Activated T-cell treated with anti-CD3 and anti-CD28 coated beads, Interleukin-2, amount 50 U/mL, for 1 hour (primary cell): ENCODE results near the gene DNAJC5.
A peak's percentile ranks its signal among the peaks of the same experiment; 100 is the strongest.

Experiments used
- DNase-seq: peaks from one replicate; pipeline ENCODE4 v3.0.0-alpha.2; 2020

DNAJC5 gene

DNA sequence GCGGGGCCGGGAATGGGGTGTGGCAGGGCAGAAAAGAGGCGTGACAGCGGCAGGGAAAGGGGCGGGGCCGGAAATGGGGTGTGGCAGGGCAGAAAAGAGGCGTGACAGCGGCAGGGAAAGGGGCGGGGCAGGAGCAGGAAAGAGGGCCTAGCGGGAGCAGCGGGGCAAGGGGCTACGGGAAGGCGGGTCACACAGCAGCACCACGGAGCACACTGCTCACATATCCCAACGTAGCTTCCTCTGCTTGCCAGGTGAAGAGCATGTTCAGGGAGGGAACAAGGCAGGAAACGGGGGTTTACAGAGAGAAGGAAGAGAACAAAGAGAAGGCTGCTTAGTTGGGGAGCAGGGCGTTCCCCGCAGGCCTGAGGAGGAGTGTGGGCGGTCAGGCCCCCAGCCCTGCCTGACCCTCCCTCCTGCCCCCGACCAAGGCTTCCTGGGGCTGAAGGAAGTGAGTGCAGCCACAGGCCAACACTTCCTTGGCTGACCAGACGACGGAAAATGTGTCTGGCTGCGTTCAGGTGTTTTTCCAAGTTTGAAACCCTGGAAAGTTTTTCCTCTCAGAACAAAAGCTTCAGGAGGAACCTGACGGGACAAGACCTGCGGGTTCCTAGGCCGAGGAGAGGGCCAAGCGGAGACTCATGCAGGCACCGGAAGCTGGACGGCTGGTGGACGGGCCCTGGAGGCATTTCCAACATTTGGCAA lies 47.5 kb downstream of the DNAJC5 start:
- no peak for DNase-seq

DNA sequence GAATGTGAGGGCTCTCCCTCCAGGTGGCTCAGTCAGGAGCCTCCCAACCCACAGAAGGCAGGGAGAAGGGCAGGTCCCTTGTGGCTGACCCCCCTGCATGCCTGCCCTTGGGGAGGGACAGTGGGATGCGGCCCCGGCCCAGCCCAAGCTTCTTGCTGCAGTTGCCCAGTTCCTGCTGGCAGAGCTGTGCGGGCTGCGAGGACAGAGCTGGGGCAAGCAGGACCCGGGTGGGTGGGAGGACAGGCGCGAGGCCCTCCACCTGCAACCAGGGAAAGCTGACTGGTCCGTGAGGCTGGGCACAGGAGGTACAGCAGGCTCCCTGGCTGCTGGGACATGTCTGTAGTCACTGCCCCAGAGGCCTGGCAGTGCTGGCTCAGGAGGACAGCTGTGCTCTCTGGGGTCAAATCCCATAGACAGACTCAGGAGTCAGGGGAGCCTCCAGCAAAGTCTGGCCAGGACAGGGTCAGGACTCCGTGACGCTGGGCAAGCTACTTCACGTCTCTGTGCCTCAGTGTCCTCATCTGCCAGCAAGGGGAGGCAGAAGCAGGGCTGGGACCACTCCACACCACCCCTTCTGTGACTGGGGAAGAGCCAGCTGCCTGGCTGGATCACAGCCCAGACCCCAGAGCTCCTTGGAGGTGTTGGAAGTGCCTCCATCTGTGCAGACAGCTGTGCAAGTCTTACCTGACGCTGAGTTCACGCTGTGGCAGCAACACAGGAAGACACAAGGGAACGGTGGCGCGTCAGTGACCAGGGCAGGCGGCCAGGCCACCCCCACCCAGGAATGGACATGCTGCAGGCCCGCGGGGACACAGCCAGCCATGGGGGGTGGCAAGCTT lies 48.3 kb downstream of the DNAJC5 start:
- DNase-seq, result no peak

DNA sequence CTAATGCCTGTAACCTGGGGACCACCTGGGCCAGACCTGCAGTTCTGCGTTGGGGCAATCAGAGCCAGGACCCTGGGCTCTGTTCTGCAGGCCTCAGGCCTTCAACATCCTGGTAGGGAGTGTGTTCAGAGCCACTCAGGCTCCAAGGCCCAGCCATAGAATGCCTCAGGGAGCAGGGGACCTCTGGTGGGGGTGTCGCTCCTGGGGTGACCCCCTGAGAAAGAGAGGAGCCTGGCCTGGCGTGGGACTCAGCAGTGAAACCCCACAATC lies 48.8 kb downstream of the DNAJC5 start:
- DNase-seq, result no peak

DNA sequence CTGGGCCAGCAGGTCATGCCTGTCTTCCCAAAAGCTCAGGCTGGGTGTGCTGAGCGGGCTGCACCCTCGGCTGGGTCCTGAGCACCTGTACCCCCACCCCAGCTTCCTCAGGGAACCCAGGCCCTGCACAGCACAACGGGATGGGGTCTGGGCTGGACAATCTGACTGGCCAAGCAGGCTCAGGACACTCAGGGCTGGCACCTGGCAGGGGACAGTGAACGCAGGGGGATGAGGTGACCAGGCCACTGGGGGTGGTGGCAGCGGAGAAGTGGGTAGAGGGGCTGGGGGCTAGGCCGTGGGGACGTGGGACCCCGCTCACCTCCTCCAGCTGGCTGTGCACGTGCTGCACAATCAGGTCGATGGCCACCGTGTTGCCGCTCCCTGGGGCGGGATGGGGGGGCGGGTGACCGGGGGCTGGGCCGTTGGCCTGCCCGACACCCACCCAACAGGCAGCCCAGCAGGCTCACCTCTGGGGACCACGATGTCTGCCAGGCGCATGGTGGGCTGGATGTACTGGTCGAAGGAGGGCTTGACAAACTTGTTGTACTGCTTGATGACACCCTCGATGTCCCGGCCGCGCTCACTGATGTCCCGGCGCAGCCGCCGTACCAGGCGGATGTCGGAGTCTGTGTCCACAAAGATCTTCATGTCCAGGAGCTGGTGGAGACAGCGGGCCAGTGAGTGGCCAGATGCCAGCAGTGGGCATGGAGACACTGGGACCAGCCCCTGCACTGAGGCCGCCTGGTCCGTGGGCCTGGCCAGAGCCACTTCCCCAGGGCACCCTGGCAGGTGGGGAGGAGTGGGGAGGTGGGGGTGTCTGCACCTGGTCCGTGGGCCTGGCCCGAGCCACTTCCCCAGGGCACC lies 49.4 kb downstream of the DNAJC5 start:
- DNase-seq, result no peak

DNA sequence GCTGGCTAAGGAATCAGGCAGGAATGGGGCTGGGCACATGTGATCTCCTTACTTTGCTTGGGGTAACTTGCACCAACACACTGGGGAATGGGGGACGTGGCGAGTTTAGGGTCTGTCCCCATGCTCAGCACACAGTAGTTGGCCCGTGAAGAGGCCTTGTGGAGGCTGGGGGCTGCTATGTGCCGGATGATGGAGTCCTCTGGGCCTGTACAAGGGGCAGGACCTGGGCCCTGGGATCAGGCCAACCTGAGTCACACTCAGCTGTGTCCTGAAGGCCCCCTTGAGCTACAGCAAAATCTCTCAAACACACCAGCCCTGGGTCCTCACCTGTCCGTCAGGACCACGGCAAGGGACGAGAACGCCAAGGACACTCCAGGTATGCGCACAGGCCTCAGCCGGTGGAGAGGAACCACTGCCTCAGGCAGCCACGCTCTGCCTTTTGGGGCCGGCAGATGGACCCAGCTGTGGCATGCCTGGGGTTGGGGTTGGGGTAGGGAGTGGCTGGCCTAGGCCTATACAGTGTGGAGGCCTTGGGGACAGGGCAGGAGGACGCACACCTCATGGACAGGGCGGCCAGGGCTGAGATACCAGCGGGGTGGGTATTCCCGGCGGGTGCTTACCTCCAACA lies 50.2 kb downstream of the DNAJC5 start:
- no peak for DNase-seq

DNA sequence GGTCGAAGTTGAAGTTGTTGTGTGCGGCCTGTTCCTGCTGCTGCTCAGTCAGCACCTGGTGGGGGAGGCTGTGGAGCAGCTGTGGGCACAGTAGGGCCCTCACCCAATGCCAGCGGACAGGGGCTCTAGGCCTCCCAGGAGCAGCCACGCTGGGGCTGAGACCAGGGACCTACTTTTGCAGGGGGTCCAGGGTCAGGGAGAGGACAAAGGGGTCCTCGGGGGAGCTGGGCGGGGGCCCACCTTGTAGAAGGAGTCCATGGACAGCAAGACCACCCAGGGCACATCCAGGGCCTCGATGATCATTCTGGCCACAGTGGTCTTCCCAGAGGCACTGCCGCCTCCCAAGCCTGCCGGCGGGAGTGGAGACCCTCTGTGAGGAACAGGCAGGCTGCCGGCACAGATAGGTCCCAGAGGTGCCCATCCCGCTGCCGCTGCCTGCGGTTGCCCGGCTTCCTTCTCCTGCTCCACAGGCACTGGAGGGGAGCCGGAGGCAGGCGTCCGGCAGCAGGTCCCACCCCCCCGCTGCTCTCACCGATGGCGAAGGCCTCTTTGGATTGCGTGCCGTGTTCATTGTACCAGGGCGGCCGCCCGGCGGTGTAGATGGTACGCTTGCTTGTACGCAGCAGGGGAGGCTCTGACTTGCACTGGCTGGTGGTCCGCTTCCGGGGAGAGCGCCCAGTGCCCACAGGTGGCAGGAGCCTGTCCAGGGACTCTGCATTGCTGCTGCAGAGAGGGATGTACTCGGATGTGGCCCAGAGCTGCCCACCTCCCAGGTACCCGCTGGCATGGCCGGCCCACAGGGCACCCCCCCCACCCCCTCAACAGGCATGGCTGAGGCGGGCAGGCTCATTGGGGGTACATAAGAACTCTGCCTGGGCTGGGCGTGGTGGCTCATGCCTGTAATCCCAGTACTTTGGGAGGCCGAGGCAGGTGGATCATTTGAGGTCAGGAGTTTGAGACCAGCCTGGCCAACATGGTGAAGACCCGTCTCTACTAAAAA lies 51.3 kb downstream of the DNAJC5 start:
- DNase-seq, result no peak

DNA sequence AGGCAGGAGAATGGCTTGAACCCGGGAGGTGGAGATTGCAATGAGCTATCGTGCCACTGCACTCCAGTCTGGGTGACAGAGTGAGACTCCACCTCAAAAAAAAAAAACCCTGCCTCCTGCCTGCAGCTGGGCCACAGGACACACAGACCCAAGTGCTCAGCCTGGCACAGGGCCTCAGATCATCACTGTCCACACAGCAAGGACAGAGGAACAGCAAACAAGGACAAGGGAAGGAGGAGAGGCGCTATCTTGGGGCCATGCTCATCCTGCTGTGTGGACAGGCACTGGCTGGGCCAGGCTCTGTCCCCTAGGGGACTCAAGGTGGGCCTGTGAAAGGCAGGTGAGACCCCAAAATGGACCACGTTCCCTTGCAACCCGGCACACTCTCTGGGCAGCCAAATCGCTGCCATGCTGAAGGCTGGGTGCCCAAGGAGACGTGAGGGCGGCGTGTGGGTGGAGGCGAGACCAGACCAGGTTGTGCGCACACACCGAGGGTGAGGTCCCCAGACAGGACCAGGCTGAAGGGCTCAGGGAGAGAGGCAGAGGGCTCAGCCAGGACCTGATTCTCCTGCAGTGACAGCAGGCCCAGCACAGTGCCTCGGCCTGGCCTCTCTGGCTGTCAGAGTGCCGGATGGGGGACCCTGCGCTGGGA lies 52.2 kb downstream of the DNAJC5 start:
- no peak for DNase-seq

DNA sequence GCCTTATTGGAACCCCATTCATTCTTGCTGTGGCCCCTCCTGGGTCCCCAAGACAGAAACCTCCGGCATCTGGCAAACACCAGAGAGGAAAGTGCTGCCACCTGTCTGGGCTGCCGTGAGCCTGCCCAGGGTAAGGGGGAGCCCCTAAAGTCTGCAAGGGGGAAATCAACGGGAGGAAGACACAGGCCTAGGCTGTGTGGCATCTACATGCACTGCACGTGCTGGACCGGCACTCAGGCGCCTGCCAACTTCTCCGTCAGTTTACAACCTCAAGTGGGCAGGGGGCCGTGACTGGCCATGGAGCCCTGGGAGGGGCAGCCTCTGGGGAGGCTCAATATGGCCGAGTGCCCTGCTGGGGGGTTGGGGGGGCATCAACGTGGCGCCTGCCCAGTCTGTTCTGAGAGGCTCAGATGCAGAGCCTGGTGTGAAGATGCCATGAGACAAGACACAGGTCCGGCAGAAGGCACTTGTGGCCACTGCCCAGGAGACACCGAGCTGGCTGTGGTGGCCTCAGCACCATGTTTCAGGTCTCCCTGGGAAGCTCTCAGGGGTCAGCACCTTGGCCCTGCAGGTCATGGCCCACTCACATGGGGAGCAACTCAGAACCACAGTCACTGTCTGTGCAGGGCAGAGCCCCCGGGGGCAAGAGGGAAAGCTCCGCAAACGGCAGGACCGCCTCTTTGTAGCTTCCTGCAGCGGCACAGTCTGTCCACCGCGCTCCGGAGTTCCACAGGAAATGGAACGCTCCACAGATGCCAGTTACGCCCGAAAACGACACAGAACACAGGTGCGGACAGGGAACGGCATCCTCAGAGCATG lies 52.9 kb downstream of the DNAJC5 start:
- peak; percentile 46 for DNase-seq

DNA sequence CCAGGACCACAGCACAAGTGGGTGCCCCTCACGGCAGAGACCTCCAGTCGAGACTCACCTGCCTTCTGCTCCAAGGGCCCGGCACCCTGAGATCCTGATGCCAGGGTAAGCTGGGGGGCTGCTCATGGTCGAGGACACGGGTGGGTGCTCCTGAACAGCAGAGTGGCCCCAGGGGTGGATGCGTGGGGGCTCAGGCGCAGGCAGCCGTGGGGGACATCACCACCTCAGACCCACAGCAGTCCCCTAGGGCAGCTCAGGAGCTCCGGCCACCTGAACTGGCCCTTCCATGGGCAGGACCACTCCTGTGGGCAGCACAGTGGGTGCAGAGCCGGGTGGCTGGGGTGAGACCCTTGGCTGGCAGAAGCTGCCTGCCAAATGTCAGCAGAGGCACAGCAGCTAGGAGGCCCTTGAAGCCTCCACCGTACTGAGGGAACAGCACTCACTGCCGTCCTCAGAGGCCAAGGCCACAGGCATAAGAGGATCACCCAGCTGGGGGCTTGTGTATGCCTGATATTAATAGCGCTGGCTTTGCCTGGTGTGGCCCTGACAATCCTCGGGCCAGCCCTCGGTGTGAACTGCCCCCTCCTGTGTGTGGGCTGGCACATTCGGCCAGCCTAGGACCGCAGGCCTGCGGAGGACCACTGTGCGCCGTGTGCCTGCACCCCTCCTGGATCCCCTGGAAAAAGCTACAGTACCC lies 55.9 kb downstream of the DNAJC5 start:
- no peak for DNase-seq

DNA sequence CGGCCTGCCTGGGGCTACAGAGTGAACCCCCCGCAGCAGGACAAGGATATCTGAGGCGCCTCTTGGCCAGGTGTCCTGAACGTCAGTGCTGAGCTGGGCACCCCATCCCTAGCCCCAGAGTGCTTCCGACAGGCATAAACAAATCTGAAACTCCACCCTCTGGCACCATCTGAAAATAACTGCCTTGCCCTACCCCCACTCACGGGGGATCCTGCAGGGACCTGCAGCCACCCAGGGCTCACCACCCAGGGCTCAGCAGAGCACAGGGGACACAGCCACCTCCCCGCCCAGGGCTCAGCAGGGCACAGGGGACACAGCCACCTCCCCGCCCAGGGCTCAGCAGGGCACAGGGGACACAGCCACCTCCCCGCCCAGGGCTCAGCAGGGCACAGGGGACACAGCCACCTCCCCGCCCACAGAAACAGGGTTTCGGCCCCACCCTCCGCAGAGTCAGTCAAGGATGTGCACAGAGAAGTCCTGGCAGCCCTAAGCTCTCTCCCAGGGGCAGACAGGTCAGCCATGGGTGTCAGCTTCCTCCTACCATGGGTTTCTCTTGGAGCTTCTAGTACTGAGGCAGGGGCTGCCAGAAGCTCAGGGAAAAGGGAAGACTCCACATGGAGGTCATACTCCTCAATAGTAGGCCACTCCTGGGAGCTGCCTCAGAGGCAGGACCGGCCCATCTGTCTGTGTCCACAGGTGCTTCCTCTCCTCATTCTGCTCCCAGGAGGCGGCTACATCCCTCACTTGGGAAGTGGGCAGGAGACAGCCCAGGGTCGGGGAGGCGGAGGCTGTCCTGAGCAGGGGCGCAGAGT lies 56.7 kb downstream of the DNAJC5 start:
- DNase-seq, result no peak

DNA sequence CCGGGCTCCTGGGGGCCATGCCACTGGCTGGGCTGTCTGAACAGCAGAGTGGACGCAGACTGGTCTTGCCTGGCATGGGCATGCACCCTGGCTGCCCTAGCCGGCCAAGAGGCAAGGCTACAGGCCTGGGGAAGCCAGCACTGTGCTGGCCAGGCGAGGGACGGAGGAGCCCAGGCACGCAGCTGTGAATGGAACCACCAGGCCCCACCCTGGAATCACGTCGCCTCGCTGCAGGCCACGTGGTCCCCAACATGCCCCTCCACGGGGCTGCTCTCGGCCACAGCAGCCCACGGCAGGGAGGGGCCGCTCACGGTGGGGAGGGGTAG lies 57.2 kb downstream of the DNAJC5 start:
- DNase-seq, result no peak

DNA sequence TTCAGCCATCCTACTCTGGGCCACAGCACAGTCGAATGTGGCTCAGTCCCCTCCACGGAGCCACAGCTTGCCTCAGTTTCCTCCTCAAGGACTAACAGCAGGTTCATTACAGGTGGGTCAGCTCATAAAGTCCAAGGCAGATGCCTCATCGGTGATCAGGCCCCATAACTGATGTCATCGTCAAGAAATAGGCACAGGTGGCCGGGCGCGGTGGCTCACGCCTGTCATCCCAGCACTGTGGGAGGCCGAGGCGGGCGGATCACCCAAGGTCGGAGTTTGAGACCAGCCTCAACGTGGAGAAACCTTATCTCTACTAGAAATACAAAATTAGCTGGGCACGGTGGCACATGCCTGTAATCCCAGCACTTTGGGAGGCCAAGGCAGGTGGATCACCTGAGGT lies 57.8 kb downstream of the DNAJC5 start:
- no peak for DNase-seq

DNA sequence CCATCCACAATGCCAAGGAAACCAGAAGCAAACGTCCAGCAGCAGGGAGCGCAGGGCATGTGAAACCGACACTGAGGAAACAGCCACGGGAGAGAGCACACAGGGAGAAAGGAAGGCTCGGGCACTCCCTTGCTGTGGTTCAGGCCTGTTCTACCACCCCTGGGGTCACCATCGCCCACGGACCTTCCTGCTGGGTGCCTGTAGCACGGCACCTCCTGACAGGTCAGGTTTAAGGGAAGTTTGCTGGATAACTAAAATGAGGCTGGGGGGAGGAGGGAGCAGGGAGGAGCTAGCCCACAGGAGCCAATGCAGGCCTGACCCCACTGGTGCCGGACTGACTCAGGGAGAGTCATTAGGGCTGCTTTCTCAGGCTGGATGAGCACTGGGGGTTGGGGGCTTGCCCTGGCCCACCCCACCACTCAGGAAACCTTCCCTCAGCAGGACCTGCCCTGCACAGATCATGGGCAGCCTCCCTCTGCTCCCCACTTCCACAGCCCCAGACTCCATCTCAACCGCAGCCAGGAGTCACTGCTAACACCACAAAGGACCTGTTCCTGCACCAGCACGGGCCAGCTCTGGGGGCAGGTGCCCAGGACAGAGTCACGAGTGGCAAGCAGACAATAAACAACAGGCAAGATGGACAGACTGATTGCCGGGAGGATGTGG lies 59.0 kb downstream of the DNAJC5 start:
- no peak for DNase-seq

DNA sequence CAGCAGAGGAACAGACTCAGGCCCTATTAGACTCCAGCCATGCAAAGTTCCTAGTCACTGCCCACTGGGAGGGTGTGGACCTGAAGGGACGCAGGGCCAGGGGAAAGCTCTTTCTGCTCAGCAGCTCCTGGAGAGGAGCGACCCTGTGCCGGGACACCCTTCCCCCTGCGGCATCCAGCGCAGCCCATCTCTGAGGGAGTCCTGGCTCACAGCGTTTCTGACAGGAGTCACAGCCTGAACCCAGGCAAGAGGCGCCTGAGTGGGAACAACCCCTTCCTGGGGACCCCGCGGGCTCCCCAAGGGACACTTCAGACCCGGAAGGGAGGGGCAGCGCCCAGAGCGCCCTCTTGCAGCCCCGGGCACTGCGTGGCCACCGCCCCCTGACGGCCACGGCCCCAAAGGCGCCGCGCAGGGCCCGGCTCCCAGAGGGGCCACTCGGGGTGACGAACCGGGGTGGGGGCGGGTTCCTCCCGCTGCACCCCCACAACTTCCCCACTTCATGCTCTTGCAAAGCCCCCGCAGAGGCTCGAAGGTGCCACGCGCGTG lies 60.4 kb downstream of the DNAJC5 start:
- DNase-seq, result peak; percentile 60

DNA sequence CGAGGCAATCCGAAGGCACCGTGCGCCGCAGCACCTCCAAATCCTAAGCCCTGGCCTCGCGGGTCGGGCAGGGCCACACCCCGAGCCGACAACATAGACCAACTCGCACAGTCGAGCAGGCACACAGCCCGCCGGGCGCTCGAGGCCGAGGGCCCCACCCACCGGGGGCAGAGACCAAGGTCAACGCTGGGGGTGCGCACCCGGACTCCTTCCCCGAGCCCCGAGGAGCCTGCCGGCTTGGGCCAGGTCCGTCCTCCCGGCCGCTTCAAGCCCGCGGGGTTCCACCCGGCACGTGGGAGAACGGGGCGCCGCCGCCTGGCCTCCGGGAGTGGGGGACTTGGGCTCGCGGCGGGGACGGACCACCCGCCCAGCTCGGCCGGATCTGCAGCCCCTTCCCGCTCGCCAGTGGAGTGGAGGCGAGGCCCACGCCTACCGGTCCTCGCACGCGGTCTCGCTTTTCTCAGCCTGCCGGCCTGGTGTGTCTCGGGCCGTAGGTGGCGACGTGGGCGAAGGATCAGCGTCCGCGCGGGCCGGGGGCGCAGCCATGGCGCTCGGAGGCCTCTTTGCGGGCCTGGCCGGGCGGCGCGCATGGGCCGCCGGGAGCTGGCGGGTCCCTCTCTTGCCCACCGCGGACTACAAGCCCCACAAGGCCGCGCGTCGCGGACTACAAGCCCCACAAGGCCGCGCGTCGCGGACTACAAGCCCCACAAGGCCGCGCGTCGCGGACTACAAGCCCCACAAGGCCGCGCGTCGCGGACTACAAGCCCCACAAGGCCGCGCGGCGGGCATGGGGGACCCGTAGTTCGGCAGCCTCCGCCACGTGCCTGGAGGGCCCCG lies 61.1 kb downstream of the DNAJC5 start, which contains the start of gene UCKL1:
Gene UCKL1, minus strand, starts transcription at position 590 of the 837 bp plus-strand sequence. Its CDS starts 44 bp downstream, at position 546.
- peak; percentile 89 for DNase-seq

DNA sequence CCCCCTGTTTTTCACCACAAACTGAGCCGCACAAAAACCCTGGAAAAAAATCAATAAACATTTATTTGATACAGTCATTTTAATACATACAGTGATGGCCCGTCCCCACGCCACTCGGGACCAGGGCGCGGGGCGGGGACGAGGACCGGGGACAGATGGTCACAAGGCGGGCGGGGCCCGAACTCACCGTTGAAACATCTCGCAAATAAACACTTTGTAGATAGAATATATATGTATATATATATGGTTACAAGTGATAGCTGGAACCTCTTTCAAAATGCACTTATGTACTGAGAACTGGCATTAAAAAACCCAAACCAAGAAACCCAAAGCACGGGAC lies 61.7 kb downstream of the DNAJC5 start:
- no peak for DNase-seq

DNA sequence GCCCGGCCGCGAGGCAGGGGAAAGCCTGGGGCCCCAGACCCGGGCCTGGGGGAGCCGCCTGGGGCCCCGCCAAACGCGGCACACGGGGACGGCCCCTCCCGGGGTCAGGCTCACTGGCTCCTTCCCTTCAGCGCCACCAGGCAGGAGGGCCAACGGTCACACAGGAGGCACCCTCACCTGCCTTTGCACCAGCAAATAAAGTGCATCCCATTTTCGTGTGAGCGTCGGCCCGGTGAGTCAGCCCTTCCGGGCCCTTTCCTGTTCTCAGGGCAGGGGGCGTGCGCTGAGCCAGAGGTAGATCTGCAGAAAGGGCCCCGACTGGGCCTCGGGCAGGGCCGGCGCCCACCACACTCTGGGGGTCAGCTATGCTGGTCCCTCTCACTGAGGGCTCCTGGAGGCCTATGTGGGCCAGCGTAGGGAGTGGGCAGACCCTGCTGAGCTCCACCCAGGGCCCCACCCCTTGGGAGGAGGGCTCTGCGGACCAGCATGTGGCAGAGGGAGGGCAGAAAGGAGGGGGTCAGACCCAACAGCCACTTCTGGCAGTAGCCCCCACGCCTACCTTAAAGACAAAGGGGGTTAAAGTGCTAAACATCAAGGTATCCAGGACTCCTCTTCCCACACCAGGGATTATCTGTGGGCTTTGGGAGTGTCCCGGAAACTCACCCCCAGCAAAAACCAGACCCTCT lies 62.2 kb downstream of the DNAJC5 start:
- peak; percentile 70 for DNase-seq
